GM23338 (cell line): ENCODE data around the gene MKNK2. TPM values are rescaled to one million over a fixed set of nuclear protein-coding genes. Genes with fewer than 3 reads are reported as not detected.

ENCODE experiments used
- CREB1 ChIP-seq: fragments of 250-450 bp; sonication (Bioruptor Pico); IDR thresholded peaks from 2 replicates; pipeline ENCODE4 v1.5.0; 2020; ENCODE audit warnings: low read depth, mild to moderate bottlenecking, moderate library complexity
- EZH2 ChIP-seq: fragments of 200-600 bp; sonication (generic); IDR thresholded peaks from one replicate; pipeline ENCODE4 v1.8.0; 2017; ENCODE audit warnings: antibody characterized with exemption, mild to moderate bottlenecking, low read depth; ENCODE audit not compliant: unreplicated experiment
- ZNF331 ChIP-seq: fragments of 250-450 bp; sonication (Bioruptor Pico); IDR thresholded peaks from 2 replicates; pipeline ENCODE4 v1.5.0; 2020; ENCODE audit warnings: low read depth, mild to moderate bottlenecking, moderate library complexity
- polyA plus RNA-seq: library from polyadenylated mRNA; unstranded; fragments of >200 nt; fragmentation: Nextera tagmentation; extraction: Ambion mirVana; gene quantifications from 2 replicates; pipeline ENCODE4 v1.2.1, GENCODE V29; 2016
- total RNA-seq: library from RNA; depleted of rRNA; stranded (reverse); fragments of >200 nt; shearing (Covaris generic); gene quantifications from 2 replicates; pipeline ENCODE4 v1.2.3, GENCODE V29; 2014
- TF ChIP-seq, protein P1 (sequence below): IDR thresholded peaks from one replicate; pipeline ENCODE4 v1.6.1; 2018; ENCODE audit warnings: antibody characterized with exemption; ENCODE audit not compliant: unreplicated experiment
- TF ChIP-seq, protein P2 (sequence below): fragments of 250-450 bp; sonication (Bioruptor Pico); IDR thresholded peaks from 2 replicates; pipeline ENCODE4 v1.5.0; 2020; ENCODE audit warnings: mild to moderate bottlenecking, moderate library complexity

Gene MKNK2
- total and polyA plus RNA-seq, 2 experiments from 2014 or later, result 71.0 to 159 TPM

DNA sequence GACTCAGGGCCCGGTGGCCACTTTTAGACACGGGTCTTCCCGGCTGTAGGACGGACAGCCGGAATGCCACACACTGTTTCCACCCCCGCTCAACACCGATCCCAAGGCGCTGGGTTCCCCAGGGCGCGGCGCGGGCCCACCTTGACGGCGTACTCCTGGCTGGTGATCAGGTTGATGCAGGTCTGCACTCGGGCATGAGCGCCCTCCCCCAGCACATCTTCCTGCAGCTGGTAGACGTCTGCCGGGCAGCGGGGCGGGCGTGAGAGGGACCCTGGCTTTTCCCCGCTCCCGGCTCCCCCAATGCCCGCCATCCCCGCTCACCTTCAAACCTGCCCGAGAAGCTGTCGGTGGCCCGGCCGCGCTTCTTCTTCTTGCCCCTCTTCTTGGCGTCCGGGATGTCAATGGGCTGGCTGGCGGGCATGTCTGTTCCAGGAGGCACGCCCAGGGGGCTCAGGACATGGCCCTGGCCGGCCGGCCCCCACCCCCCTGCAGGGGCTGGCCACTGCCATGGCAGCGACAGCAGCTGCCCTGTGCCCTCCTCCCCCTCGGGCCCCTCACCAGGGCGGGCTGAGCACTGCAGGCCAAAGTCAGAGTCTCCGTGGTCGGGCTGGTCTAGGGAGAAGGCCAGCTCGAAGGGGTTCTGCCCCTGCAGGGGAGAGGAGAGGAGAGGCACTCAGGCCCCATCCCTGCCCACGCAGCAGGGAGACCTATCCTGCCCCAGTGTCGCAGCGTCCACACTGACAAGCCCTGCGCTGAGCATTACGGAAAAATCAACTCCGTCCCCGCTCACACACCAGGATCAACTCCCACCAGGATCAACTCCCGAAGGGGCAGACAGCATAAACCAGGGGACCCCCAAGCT, 4.8 kb downstream of the MKNK2 start (continued):
- TF ChIP-seq, protein P1, sequence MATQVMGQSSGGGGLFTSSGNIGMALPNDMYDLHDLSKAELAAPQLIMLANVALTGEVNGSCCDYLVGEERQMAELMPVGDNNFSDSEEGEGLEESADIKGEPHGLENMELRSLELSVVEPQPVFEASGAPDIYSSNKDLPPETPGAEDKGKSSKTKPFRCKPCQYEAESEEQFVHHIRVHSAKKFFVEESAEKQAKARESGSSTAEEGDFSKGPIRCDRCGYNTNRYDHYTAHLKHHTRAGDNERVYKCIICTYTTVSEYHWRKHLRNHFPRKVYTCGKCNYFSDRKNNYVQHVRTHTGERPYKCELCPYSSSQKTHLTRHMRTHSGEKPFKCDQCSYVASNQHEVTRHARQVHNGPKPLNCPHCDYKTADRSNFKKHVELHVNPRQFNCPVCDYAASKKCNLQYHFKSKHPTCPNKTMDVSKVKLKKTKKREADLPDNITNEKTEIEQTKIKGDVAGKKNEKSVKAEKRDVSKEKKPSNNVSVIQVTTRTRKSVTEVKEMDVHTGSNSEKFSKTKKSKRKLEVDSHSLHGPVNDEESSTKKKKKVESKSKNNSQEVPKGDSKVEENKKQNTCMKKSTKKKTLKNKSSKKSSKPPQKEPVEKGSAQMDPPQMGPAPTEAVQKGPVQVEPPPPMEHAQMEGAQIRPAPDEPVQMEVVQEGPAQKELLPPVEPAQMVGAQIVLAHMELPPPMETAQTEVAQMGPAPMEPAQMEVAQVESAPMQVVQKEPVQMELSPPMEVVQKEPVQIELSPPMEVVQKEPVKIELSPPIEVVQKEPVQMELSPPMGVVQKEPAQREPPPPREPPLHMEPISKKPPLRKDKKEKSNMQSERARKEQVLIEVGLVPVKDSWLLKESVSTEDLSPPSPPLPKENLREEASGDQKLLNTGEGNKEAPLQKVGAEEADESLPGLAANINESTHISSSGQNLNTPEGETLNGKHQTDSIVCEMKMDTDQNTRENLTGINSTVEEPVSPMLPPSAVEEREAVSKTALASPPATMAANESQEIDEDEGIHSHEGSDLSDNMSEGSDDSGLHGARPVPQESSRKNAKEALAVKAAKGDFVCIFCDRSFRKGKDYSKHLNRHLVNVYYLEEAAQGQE, result no peak
- TF ChIP-seq CREB1 (no peak), EZH2 (no peak), ZNF331 (CRISPR knock-in tag) (no peak)
- TF ChIP-seq, protein P2, sequence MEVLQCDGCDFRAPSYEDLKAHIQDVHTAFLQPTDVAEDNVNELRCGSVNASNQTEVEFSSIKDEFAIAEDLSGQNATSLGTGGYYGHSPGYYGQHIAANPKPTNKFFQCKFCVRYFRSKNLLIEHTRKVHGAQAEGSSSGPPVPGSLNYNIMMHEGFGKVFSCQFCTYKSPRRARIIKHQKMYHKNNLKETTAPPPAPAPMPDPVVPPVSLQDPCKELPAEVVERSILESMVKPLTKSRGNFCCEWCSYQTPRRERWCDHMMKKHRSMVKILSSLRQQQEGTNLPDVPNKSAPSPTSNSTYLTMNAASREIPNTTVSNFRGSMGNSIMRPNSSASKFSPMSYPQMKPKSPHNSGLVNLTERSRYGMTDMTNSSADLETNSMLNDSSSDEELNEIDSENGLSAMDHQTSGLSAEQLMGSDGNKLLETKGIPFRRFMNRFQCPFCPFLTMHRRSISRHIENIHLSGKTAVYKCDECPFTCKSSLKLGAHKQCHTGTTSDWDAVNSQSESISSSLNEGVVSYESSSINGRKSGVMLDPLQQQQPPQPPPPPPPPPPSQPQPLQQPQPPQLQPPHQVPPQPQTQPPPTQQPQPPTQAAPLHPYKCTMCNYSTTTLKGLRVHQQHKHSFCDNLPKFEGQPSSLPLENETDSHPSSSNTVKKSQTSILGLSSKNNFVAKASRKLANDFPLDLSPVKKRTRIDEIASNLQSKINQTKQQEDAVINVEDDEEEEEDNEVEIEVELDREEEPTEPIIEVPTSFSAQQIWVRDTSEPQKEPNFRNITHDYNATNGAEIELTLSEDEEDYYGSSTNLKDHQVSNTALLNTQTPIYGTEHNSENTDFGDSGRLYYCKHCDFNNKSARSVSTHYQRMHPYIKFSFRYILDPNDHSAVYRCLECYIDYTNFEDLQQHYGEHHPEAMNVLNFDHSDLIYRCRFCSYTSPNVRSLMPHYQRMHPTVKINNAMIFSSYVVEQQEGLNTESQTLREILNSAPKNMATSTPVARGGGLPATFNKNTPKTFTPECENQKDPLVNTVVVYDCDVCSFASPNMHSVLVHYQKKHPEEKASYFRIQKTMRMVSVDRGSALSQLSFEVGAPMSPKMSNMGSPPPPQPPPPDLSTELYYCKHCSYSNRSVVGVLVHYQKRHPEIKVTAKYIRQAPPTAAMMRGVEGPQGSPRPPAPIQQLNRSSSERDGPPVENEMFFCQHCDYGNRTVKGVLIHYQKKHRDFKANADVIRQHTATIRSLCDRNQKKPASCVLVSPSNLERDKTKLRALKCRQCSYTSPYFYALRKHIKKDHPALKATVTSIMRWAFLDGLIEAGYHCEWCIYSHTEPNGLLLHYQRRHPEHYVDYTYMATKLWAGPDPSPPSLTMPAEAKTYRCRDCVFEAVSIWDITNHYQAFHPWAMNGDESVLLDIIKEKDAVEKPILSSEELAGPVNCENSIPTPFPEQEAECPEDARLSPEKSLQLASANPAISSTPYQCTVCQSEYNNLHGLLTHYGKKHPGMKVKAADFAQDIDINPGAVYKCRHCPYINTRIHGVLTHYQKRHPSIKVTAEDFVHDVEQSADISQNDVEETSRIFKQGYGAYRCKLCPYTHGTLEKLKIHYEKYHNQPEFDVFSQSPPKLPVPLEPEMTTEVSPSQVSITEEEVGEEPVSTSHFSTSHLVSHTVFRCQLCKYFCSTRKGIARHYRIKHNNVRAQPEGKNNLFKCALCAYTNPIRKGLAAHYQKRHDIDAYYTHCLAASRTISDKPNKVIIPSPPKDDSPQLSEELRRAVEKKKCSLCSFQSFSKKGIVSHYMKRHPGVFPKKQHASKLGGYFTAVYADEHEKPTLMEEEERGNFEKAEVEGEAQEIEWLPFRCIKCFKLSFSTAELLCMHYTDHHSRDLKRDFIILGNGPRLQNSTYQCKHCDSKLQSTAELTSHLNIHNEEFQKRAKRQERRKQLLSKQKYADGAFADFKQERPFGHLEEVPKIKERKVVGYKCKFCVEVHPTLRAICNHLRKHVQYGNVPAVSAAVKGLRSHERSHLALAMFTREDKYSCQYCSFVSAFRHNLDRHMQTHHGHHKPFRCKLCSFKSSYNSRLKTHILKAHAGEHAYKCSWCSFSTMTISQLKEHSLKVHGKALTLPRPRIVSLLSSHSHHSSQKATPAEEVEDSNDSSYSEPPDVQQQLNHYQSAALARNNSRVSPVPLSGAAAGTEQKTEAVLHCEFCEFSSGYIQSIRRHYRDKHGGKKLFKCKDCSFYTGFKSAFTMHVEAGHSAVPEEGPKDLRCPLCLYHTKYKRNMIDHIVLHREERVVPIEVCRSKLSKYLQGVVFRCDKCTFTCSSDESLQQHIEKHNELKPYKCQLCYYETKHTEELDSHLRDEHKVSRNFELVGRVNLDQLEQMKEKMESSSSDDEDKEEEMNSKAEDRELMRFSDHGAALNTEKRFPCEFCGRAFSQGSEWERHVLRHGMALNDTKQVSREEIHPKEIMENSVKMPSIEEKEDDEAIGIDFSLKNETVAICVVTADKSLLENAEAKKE (CRISPR knock-in tag), result no peak
